Stimulated activated CD4-positive, alpha-beta T cell treated with anti-CD3 and anti-CD28 coated beads, TNF-alpha, amount 100 ng/mL, for 1 hour (primary cell): ENCODE data around the gene OLFM1.

Experiments
- DNase-seq, 3 donors: peaks; one replicate each; pipeline ENCODE4 v3.0.0-alpha.2; 2020; ENCODE audit warnings: low read depth in 3 of 3, low spot score in 1 of 3

Gene OLFM1

GRCh38 chr9:135167849-135168655 lies 80.6 kb downstream of the OLFM1 start:
- DNase-seq, result no peak

GRCh38 chr9:135169709-135170226 lies 82.3 kb downstream of the OLFM1 start:
- no peak for DNase-seq

GRCh38 chr9:135170535-135170934 lies 83.1 kb downstream of the OLFM1 start:
- no peak for DNase-seq
